Endothelial cell of umbilical vein (primary cell): ENCODE data around the gene CRIM1.

ENCODE experiments used
- POLR2A ChIP-seq: IDR thresholded peaks from 2 replicates; pipeline ENCODE4 v1.6.1; 2012; ENCODE audit warnings: low read depth, mild to moderate bottlenecking, control low read depth, low read length
- TF ChIP-seq, protein P1 (sequence below), 2 donors: IDR thresholded peaks; 1 replicate in 1 of 2; 2 replicates in 1 of 2; pipeline ENCODE4 v1.5.1; 2011; ENCODE audit warnings: low read length in 2 of 2, mild to moderate bottlenecking in 2 of 2, moderate library complexity in 2 of 2, control low read depth in 1 of 2, inconsistent platforms in 1 of 2, low read depth in 1 of 2; ENCODE audit not compliant: insufficient read depth in 1 of 2; ENCODE audit errors: extremely low read depth in 1 of 2
- TF ChIP-seq, protein P2 (sequence below): IDR thresholded peaks from 2 replicates; pipeline ENCODE4 v1.6.1; 2011; ENCODE audit not compliant: insufficient read depth, insufficient read length

DNA sequence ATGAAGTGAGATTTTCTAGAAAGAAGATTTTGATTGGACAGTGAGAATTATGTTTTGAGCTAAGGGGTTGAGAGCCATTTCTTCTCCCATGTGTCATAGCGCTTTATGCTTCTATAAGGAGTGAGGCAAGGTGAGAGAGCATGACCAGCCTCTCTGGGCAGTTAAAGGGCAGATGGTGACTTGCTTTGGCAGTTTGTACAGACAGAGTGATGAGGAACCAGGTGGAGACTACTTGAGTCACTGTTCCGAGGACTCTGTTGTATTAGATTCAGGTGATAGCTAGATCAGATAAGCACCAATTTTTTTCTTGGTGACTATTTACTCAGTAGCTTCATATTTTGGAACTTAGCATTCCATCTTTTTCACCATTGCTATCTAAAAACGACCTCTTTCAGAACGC is 4.5 kb downstream of the CRIM1 start:
- TF ChIP-seq, protein P1, sequence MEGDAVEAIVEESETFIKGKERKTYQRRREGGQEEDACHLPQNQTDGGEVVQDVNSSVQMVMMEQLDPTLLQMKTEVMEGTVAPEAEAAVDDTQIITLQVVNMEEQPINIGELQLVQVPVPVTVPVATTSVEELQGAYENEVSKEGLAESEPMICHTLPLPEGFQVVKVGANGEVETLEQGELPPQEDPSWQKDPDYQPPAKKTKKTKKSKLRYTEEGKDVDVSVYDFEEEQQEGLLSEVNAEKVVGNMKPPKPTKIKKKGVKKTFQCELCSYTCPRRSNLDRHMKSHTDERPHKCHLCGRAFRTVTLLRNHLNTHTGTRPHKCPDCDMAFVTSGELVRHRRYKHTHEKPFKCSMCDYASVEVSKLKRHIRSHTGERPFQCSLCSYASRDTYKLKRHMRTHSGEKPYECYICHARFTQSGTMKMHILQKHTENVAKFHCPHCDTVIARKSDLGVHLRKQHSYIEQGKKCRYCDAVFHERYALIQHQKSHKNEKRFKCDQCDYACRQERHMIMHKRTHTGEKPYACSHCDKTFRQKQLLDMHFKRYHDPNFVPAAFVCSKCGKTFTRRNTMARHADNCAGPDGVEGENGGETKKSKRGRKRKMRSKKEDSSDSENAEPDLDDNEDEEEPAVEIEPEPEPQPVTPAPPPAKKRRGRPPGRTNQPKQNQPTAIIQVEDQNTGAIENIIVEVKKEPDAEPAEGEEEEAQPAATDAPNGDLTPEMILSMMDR (IDR thresholded peaks at IDR 0.05; ENCODE audit: extremely low read depth in 1 of 2, insufficient read depth in 1 of 2, low read depth in 1 of 2, low read length in 2 of 2) = no peak
- no peak for TF ChIP-seq POLR2A
- TF ChIP-seq, protein P2, sequence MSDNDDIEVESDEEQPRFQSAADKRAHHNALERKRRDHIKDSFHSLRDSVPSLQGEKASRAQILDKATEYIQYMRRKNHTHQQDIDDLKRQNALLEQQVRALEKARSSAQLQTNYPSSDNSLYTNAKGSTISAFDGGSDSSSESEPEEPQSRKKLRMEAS = no peak
